ENCODE results near the gene JAK3. TPM values are rescaled to one million over a fixed set of nuclear protein-coding genes. Genes with fewer than 3 reads are reported as not detected.
A peak's percentile ranks its signal among the peaks of the same experiment; 100 is the strongest.

The JAK3 gene
- total RNA-seq, 1 experiment from 2014 or later = 2.1 TPM

DNA sequence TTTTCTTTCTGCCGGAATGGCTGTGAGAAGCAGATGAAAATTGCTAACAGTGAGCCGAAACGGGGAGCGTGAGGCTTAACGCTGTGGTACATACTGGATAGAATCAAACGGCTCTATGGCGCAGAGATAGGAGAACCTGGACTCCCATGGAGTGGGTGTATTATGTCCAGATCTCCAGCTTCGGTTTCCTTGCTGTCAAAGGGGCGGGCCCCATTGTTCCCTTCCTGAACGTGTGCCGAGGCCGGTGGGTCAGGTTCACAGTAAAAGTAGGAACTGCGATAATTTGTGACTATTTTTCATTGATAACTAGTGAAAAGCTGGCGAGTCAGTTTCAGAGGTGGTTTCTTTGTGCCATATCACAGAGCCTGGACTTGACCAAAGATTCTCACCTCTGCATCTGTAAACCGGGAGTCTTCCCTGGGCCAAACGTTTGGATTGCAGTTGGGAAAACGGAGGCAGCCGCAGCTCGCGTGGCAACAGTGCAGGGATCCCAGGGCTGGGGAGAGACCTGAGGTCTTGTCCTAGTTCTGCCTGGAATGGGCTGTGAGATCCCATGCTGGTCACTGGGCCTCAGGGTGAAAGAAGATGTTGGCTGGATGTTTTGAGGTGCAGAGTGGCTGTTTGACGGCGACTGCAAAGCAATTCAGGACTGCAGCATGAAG is 12.7 kb upstream of the JAK3 start:
- intact Hi-C loops (cut with micrococcal nuclease; ENCODE audit: unreplicated experiment) (no loop called here), in situ Hi-C loops (cut with HindIII; ENCODE audit: low pct_unique_long_range_greater_than_20kb, low sequenced_read_pairs) (no loop called here)
- Histone ChIP-seq H3K4me1 (ENCODE audit: control insufficient read depth, insufficient read depth, low read length) (peaks cover 25% of the 10 kb centered on the region), H3K27me3 (ENCODE audit: control insufficient read depth, insufficient read depth, low read length) (no peaks in the 10 kb centered on the region), H3K4me3 (ENCODE audit: low read depth in 2 of 2, low read length in 2 of 2) (peak overlapping the region; percentile 96 to 99), H3K9me3 (ENCODE audit: control insufficient read depth, insufficient read depth, low read depth, low read length) (no peaks in the 10 kb centered on the region), H3K36me3 (ENCODE audit: control insufficient read depth, insufficient read depth, low read length) (peaks cover 17% of the 10 kb centered on the region), H3K27ac (ENCODE audit: low read length) (peak overlapping the region; percentile 98)
- TF ChIP-seq, protein P1, sequence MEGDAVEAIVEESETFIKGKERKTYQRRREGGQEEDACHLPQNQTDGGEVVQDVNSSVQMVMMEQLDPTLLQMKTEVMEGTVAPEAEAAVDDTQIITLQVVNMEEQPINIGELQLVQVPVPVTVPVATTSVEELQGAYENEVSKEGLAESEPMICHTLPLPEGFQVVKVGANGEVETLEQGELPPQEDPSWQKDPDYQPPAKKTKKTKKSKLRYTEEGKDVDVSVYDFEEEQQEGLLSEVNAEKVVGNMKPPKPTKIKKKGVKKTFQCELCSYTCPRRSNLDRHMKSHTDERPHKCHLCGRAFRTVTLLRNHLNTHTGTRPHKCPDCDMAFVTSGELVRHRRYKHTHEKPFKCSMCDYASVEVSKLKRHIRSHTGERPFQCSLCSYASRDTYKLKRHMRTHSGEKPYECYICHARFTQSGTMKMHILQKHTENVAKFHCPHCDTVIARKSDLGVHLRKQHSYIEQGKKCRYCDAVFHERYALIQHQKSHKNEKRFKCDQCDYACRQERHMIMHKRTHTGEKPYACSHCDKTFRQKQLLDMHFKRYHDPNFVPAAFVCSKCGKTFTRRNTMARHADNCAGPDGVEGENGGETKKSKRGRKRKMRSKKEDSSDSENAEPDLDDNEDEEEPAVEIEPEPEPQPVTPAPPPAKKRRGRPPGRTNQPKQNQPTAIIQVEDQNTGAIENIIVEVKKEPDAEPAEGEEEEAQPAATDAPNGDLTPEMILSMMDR (IDR thresholded peaks at IDR 0.05) = no peak
- 0 out of 2 replicates have a peak, but pooled peaks have one; percentile 49 for TF ChIP-seq SIN3A (IDR thresholded peaks at IDR 0.05; ENCODE audit: borderline replicate concordance, insufficient read depth, low read depth, low read length)
- no peak for DNase-seq (ENCODE audit: low read depth, low spot score)
- no peak for ATAC-seq
- TSS peak; percentile 86 for BruUV-seq (replicated peaks)
- ChIA-PET CTCF (no interaction called here), POLR2A (interaction anchor here (0.6 kb wide), 1 partner anchor 134 kb away, joined by 5 read pairs; no protein-coding TSS in a partner anchor)

DNA sequence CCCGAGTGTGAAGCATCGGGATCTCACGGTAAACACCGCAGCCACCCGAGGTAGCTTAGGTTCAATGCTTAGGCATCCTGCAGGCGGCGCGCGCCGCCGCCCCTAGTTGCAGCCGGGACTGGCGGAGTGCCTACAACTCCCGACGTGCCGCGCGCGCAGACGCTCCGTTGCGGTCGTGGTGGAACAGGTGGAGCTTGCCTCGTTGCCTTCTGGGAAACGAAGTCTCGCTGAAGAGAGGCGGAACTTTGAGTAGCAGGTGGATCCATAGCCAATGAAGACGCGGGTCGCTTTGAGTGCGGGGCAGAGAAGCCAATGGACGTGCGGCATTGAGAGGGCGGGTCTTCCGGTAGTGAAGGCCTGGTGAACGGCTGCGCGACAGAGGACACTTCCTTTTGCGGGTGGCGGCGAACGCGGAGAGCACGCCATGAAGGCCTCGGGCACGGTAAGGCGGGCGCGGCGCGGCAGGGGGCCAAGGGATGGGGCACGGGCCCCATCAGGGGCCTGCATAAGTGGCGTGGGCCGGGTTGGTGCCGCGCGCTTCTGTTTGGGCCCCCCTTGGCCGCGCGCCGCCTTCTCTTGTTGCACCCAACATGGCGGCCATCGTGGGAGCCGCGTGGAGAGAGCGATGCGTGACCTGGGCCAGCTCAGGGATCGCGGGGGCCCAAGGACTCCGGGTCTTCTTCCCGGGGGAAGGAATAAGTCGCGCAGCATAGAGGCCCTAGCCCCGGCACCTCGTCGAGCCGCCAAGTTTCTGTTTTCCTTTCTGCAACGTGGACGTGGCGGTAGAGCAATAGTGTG is 11.9 kb upstream of the JAK3 start, which contains the start of gene RPL18A:
TSS of gene RPL18A (plus strand) at position 378 of the 798 bp plus-strand sequence. CDS start at position 425, 47 bp downstream.
- H3K27me3 ChIP-seq (ENCODE audit: control insufficient read depth, insufficient read depth, low read length) = no peaks in the 10 kb centered on the region
- BruUV-seq (replicated peaks) = no TSS peak
- H3K4me3 ChIP-seq (ENCODE audit: low read depth in 2 of 2, low read length in 2 of 2) = peak within 1 kb of the TSS; percentile 96 to 99
- intact Hi-C loops (cut with micrococcal nuclease; ENCODE audit: unreplicated experiment) = loop anchor here (10.0 kb wide), 1 partner anchor 75 kb away; no protein-coding TSS in a partner anchor
- ChIA-PET POLR2A (interaction anchor here (0.6 kb wide), 3 partner anchors 29 to 323 kb away, joined by 4 to 6 read pairs (median 5); no protein-coding TSS in a partner anchor), CTCF (interaction anchor here (0.6 to 1.2 kb wide), 8 partner anchors 12 to 389 kb away, joined by 3 to 13 read pairs (median 4); partner anchors contain the start of genes CCDC124 and SLC27A1)
- peak; percentile 97 for DNase-seq (ENCODE audit: low read depth, low spot score)
- H3K27ac ChIP-seq (ENCODE audit: low read length) = peak within 1 kb of the TSS; percentile 98
- peaks cover 17% of the 10 kb centered on the region for H3K36me3 ChIP-seq (ENCODE audit: control insufficient read depth, insufficient read depth, low read length)
- H3K4me1 ChIP-seq (ENCODE audit: control insufficient read depth, insufficient read depth, low read length) = peaks cover 25% of the 10 kb centered on the region
- in situ Hi-C loops (cut with HindIII; ENCODE audit: low pct_unique_long_range_greater_than_20kb, low sequenced_read_pairs) = no loop called here
- TF ChIP-seq, protein P1 (IDR thresholded peaks at IDR 0.05) = peak; percentile 94
- TF ChIP-seq, protein P2, sequence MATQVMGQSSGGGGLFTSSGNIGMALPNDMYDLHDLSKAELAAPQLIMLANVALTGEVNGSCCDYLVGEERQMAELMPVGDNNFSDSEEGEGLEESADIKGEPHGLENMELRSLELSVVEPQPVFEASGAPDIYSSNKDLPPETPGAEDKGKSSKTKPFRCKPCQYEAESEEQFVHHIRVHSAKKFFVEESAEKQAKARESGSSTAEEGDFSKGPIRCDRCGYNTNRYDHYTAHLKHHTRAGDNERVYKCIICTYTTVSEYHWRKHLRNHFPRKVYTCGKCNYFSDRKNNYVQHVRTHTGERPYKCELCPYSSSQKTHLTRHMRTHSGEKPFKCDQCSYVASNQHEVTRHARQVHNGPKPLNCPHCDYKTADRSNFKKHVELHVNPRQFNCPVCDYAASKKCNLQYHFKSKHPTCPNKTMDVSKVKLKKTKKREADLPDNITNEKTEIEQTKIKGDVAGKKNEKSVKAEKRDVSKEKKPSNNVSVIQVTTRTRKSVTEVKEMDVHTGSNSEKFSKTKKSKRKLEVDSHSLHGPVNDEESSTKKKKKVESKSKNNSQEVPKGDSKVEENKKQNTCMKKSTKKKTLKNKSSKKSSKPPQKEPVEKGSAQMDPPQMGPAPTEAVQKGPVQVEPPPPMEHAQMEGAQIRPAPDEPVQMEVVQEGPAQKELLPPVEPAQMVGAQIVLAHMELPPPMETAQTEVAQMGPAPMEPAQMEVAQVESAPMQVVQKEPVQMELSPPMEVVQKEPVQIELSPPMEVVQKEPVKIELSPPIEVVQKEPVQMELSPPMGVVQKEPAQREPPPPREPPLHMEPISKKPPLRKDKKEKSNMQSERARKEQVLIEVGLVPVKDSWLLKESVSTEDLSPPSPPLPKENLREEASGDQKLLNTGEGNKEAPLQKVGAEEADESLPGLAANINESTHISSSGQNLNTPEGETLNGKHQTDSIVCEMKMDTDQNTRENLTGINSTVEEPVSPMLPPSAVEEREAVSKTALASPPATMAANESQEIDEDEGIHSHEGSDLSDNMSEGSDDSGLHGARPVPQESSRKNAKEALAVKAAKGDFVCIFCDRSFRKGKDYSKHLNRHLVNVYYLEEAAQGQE (IDR thresholded peaks at IDR 0.05; ENCODE audit: insufficient read depth in 1 of 2, low read depth in 2 of 2, low read length in 1 of 2) = 0 out of 4 replicates have a peak, but pooled peaks of 1 of the 2 experiments have one; percentile 33
- TF ChIP-seq SIN3A (IDR thresholded peaks at IDR 0.05; ENCODE audit: borderline replicate concordance, insufficient read depth, low read depth, low read length) (no peak), POLR2AphosphoS5 (IDR thresholded peaks at IDR 0.05; ENCODE audit: low read depth, low read length) (peak; percentile 94), TCF7L2 (IDR thresholded peaks at IDR 0.05; ENCODE audit: low read depth, low read length) (no peak)
- ATAC-seq = peak; percentile 93
- no peaks in the 10 kb centered on the region for H3K9me3 ChIP-seq (ENCODE audit: control insufficient read depth, insufficient read depth, low read depth, low read length)

All from Panc1 (cell line).